ENCODE measurements around the gene KCNQ1. TPM values are rescaled to one million over a fixed set of nuclear protein-coding genes. Genes with fewer than 3 reads are reported as not detected.

Gene KCNQ1
- total RNA-seq, 1 experiment from 2014 or later: 1.0 TPM

- TSS peak; percentile 82 for BruUV-seq (replicated peaks)
- Mint-ChIP-seq H3K9me3 (ENCODE audit: unreplicated experiment) (no peaks in the 10 kb centered on the region), H3K36me3 (ENCODE audit: insufficient read depth, unreplicated experiment) (no peaks in the 10 kb centered on the region), H3K4me1 (ENCODE audit: low read depth, unreplicated experiment) (peaks cover 26% of the 10 kb centered on the region), H3K4me3 (ENCODE audit: unreplicated experiment) (peak overlapping the region; percentile 23), H3K27ac (ENCODE audit: unreplicated experiment) (peak overlapping the region; percentile 98), H3K27me3 (ENCODE audit: insufficient read depth, unreplicated experiment) (no peaks in the 10 kb centered on the region)
- ChIA-PET POLR2A (interaction anchor here (0.6 to 1.1 kb wide), 2 partner anchors 26 to 426 kb away, joined by 4 to 11 read pairs; partner anchors contain the start of gene KCNQ1OT1), CTCF (interaction anchor here (0.5 to 1.4 kb wide), 2 partner anchors 181 to 193 kb away, joined by 3 to 6 read pairs; no protein-coding TSS in a partner anchor)
- Histone ChIP-seq H3K36me3 (ENCODE audit: control insufficient read depth, insufficient read depth, low read length) (no peaks in the 10 kb centered on the region), H3K9me3 (no peaks in the 10 kb centered on the region), H3K4me1 (peaks cover 51% of the 10 kb centered on the region), H3K27me3 (replicated peaks; ENCODE audit: control insufficient read depth, insufficient read depth, low read length) (no peaks in the 10 kb centered on the region), H3K4me3 (ENCODE audit: low read depth, low read length) (no peak overlapping the region)
- intact Hi-C loops (cut with micrococcal nuclease; ENCODE audit: unreplicated experiment): loop anchor here (2.0 kb wide), 1 partner anchor 25 kb away; no protein-coding TSS in a partner anchor
- peak; percentile 77 to 86 for DNase-seq
- TF ChIP-seq CTCF (IDR thresholded peaks at IDR 0.05; ENCODE audit: insufficient read depth in 1 of 2, low read depth in 1 of 2, low read length in 1 of 2, severe bottlenecking in 1 of 2, unreplicated experiment in 1 of 2): no peak
Observed at GRCh38 chr11:2725368-2726300, 280.8 kb downstream of the KCNQ1 start.

DNA sequence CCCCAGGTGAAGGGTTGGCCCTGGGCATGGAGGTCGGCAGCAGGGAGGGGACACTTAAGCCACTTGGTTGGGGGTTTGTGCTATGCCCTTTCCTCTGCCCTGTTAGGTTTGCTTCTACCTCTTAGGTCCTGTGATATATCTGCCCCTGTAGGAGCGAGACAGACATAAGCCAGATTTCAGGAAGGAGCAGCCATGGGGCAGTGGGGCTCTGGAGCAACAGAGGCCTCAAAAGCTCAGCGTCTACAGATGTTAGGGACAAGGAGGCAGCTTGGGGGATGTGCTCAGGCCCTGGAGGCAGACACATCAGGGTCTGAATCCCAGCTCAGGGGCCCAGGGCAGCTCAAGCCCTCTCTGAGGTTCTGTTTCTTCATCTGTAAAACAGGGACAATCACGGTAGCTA is 282.2 kb downstream of the KCNQ1 start:
- H3K4me1 Mint-ChIP-seq (ENCODE audit: low read depth, unreplicated experiment): peaks cover 28% of the 10 kb centered on the region
- no peak for DNase-seq
- peaks cover 58% of the 10 kb centered on the region for H3K4me1 ChIP-seq
- intact Hi-C loops (cut with micrococcal nuclease; ENCODE audit: unreplicated experiment): no loop called here
- no peaks in the 10 kb centered on the region for H3K36me3 Mint-ChIP-seq (ENCODE audit: insufficient read depth, unreplicated experiment)
- H3K27me3 Mint-ChIP-seq (ENCODE audit: insufficient read depth, unreplicated experiment): no peaks in the 10 kb centered on the region
- H3K9me3 Mint-ChIP-seq (ENCODE audit: unreplicated experiment): no peaks in the 10 kb centered on the region
- no peaks in the 10 kb centered on the region for H3K36me3 ChIP-seq (ENCODE audit: control insufficient read depth, insufficient read depth, low read length)
- H3K9me3 ChIP-seq: no peaks in the 10 kb centered on the region
- no peak for TF ChIP-seq CTCF (IDR thresholded peaks at IDR 0.05; ENCODE audit: insufficient read depth in 1 of 2, low read depth in 1 of 2, low read length in 1 of 2, severe bottlenecking in 1 of 2, unreplicated experiment in 1 of 2)
- H3K4me3 Mint-ChIP-seq (ENCODE audit: unreplicated experiment): no peak overlapping the region
- H3K4me3 ChIP-seq (ENCODE audit: low read depth, low read length): no peak overlapping the region
- BruUV-seq (replicated peaks): no TSS peak
- POLR2A ChIA-PET: interaction anchor here (1.0 kb wide), 1 partner anchor 27 kb away, joined by 4 read pairs; the partner anchor contains the start of gene KCNQ1OT1
- peak overlapping the region; percentile 63 for H3K27ac Mint-ChIP-seq (ENCODE audit: unreplicated experiment)
- CTCF ChIA-PET: interaction anchor here (0.6 kb wide), 1 partner anchor 16 kb away, joined by 3 read pairs; no protein-coding TSS in a partner anchor
- H3K27me3 ChIP-seq (replicated peaks; ENCODE audit: control insufficient read depth, insufficient read depth, low read length): no peaks in the 10 kb centered on the region

DNA sequence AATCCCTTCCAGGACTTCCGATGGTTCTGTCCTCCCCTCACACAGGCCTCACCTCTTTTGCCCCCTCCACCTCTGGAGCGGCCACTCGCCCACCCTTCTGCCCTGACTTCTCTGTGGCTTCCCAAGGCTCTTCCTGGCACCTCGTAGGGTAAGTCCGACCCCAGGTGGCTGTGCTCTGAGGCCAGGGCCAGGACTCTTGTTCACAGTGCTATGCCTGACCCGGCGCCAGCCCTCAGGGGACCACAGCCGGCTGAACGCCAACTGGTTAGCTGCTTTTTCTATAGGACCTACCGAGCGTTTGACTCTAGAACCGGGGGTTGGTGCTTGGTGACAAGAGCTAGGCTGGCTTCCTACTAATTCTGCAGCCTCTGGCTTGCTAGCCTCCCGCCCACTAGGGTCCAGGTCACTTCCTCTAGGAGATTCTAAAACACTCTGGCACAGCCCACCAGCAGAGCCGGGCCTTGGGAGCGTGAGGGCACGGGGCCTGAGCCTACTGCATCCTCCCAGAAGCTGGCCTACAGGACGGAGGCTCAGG is 283.4 kb downstream of the KCNQ1 start:
- H3K27me3 Mint-ChIP-seq (ENCODE audit: insufficient read depth, unreplicated experiment): no peaks in the 10 kb centered on the region
- TF ChIP-seq CTCF (IDR thresholded peaks at IDR 0.05; ENCODE audit: insufficient read depth in 1 of 2, low read depth in 1 of 2, low read length in 1 of 2, severe bottlenecking in 1 of 2, unreplicated experiment in 1 of 2): no peak
- ChIA-PET CTCF (no interaction called here), POLR2A (no interaction called here)
- H3K9me3 Mint-ChIP-seq (ENCODE audit: unreplicated experiment): no peaks in the 10 kb centered on the region
- Histone ChIP-seq H3K9me3 (no peaks in the 10 kb centered on the region), H3K36me3 (ENCODE audit: control insufficient read depth, insufficient read depth, low read length) (no peaks in the 10 kb centered on the region), H3K27me3 (replicated peaks; ENCODE audit: control insufficient read depth, insufficient read depth, low read length) (no peaks in the 10 kb centered on the region), H3K4me3 (ENCODE audit: low read depth, low read length) (no peak overlapping the region), H3K4me1 (peaks cover 58% of the 10 kb centered on the region)
- BruUV-seq (replicated peaks): no TSS peak
- H3K4me3 Mint-ChIP-seq (ENCODE audit: unreplicated experiment): no peak overlapping the region
- H3K27ac Mint-ChIP-seq (ENCODE audit: unreplicated experiment): no peak overlapping the region
- H3K36me3 Mint-ChIP-seq (ENCODE audit: insufficient read depth, unreplicated experiment): no peaks in the 10 kb centered on the region
- DNase-seq: no peak
- H3K4me1 Mint-ChIP-seq (ENCODE audit: low read depth, unreplicated experiment): peaks cover 28% of the 10 kb centered on the region
- intact Hi-C loops (cut with micrococcal nuclease; ENCODE audit: unreplicated experiment): no loop called here

All from Caco-2 (cell line).